Loucy (cell line): ENCODE results near the gene COL27A1.

ENCODE experiments used
- H2AFZ ChIP-seq: fragments of 200-600 bp; sonication (generic); 2 replicates; pipeline ENCODE4 v1.6.0; 2016; ENCODE audit warnings: antibody characterized with exemption, mild to moderate bottlenecking, low read length, moderate library complexity
- H3F3A ChIP-seq: fragments of 200-600 bp; 2 replicates; pipeline ENCODE4 v1.6.0; 2016; ENCODE audit warnings: antibody characterized with exemption, low read depth, mild to moderate bottlenecking
- H3K27me3 ChIP-seq: fragments of 200-600 bp; sonication (generic); 2 replicates; pipeline ENCODE4 v1.6.1; 2014; ENCODE audit warnings: low read length, mild to moderate bottlenecking; ENCODE audit not compliant: insufficient read depth, poor library complexity, severe bottlenecking
- H3K36me3 ChIP-seq: fragments of 200-600 bp; sonication (generic); 2 replicates; pipeline ENCODE4 v1.6.1; 2016; ENCODE audit warnings: low read length; ENCODE audit not compliant: insufficient read depth
- H3K4me1 ChIP-seq: fragments of 200-600 bp; sonication (generic); 2 replicates; pipeline ENCODE4 v1.5.1; 2014; ENCODE audit warnings: low read length, mild to moderate bottlenecking; ENCODE audit not compliant: insufficient read depth, poor library complexity, severe bottlenecking
- H3K4me2 ChIP-seq: fragments of 200-600 bp; sonication (generic); 2 replicates; pipeline ENCODE4 v1.6.0; 2014; ENCODE audit warnings: antibody characterized with exemption, low read length, low read depth, mild to moderate bottlenecking; ENCODE audit not compliant: poor library complexity, severe bottlenecking
- H3K4me3 ChIP-seq: fragments of 200-600 bp; sonication (generic); 2 replicates; pipeline ENCODE4 v1.5.1; 2014; ENCODE audit warnings: low read length, mild to moderate bottlenecking, mixed read lengths; ENCODE audit not compliant: poor library complexity, severe bottlenecking
- H3K79me2 ChIP-seq: fragments of 200-600 bp; sonication (generic); 2 replicates; pipeline ENCODE4 v1.6.1; 2014; ENCODE audit warnings: low read length; ENCODE audit not compliant: insufficient read depth
- H3K9ac ChIP-seq: fragments of 200-600 bp; sonication (generic); 2 replicates; pipeline ENCODE4 v1.6.0; 2014; ENCODE audit warnings: mild to moderate bottlenecking, low read depth, low read length, moderate library complexity; ENCODE audit not compliant: poor library complexity, severe bottlenecking
- H3K9me2 ChIP-seq: fragments of 200-600 bp; sonication (generic); replicated peaks from 2 replicates; pipeline ENCODE4 v1.6.1; 2016; ENCODE audit warnings: low read depth, low read length, mixed read lengths
- H3K9me3 ChIP-seq: fragments of 200-600 bp; sonication (generic); 2 replicates; pipeline ENCODE4 v1.6.1; 2014; ENCODE audit warnings: mild to moderate bottlenecking, antibody characterized with exemption, low read length, low read depth; ENCODE audit not compliant: insufficient read depth
- H4K20me1 ChIP-seq: fragments of 200-600 bp; sonication (generic); 2 replicates; pipeline ENCODE4 v1.6.0; 2014; ENCODE audit warnings: antibody characterized with exemption, low read length, mild to moderate bottlenecking; ENCODE audit not compliant: insufficient read depth, poor library complexity, severe bottlenecking
- EZH2phosphoT487 ChIP-seq: fragments of 200-600 bp; IDR thresholded peaks from 2 replicates; pipeline ENCODE4 v1.6.1; 2018; ENCODE audit warnings: antibody characterized with exemption, mild to moderate bottlenecking, moderate library complexity, borderline replicate concordance
- TF ChIP-seq, protein P1 (sequence below): fragments of 200-600 bp; sonication (generic); conservative IDR thresholded peaks from 2 replicates; pipeline ENCODE4 v1.5.1; 2014; ENCODE audit warnings: mild to moderate bottlenecking, antibody characterized with exemption, low read length

Gene COL27A1

DNA sequence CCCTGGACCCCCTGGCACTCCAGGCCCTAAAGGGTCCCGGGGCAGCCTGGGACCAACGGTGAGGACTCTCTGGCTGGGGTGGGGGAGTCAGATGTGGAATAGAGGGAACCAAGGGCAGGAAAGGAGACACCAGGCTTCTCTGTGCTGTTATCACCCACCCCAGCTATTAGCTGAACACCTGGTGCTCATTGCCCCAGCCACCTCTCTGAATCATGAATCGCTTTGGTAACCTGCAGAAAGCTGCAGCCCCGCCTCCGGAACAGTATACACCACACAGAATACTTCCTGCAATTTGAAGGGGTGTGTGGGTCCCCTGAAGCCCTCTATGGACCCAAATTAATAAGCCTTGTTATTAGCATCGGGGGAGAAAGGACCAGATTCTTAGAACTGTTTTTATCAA, 127.2 kb downstream of the COL27A1 start:
- no peaks in the 10 kb centered on the region for H3K9me2 ChIP-seq
- H2AFZ ChIP-seq: no peak overlapping the region
- H3K79me2 ChIP-seq: no peaks in the 10 kb centered on the region
- H4K20me1 ChIP-seq: no peaks in the 10 kb centered on the region
- no peak overlapping the region for H3K4me2 ChIP-seq
- no peaks in the 10 kb centered on the region for H3K4me1 ChIP-seq
- no peaks in the 10 kb centered on the region for H3K9me3 ChIP-seq
- no peaks in the 10 kb centered on the region for H3K27me3 ChIP-seq
- no peak overlapping the region for H3K9ac ChIP-seq
- no peaks in the 10 kb centered on the region for H3K36me3 ChIP-seq
- no peak for TF ChIP-seq EZH2phosphoT487
- TF ChIP-seq, protein P1, sequence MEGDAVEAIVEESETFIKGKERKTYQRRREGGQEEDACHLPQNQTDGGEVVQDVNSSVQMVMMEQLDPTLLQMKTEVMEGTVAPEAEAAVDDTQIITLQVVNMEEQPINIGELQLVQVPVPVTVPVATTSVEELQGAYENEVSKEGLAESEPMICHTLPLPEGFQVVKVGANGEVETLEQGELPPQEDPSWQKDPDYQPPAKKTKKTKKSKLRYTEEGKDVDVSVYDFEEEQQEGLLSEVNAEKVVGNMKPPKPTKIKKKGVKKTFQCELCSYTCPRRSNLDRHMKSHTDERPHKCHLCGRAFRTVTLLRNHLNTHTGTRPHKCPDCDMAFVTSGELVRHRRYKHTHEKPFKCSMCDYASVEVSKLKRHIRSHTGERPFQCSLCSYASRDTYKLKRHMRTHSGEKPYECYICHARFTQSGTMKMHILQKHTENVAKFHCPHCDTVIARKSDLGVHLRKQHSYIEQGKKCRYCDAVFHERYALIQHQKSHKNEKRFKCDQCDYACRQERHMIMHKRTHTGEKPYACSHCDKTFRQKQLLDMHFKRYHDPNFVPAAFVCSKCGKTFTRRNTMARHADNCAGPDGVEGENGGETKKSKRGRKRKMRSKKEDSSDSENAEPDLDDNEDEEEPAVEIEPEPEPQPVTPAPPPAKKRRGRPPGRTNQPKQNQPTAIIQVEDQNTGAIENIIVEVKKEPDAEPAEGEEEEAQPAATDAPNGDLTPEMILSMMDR: no peak
- H3F3A ChIP-seq: no peaks in the 10 kb centered on the region
- no peak overlapping the region for H3K4me3 ChIP-seq

DNA sequence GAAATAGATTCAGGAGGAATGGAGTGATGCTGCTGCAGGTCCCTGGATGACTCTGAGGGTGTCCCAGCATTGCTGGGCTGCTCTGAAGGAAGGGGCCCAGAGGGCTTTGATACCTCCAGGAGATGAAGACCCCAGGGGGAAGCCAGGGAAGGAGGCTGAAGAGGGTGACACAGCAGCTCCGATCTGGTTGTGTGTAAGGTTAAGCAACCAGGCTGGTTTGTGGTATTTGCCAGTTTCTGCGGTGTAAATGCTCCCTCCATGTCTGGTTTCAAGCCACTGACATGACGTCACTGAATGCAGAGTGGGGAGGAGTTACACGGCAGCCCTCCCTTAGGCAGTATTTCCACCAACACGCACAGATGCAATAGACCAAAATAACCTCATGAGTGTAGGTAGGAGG, 127.6 kb downstream of the COL27A1 start:
- no peaks in the 10 kb centered on the region for H3K4me1 ChIP-seq
- H3K79me2 ChIP-seq: no peaks in the 10 kb centered on the region
- H3K36me3 ChIP-seq: no peaks in the 10 kb centered on the region
- no peak overlapping the region for H3K4me2 ChIP-seq
- H2AFZ ChIP-seq: no peak overlapping the region
- H3K9me2 ChIP-seq: no peaks in the 10 kb centered on the region
- H3K9ac ChIP-seq: no peak overlapping the region
- H3K9me3 ChIP-seq: no peaks in the 10 kb centered on the region
- H4K20me1 ChIP-seq: no peaks in the 10 kb centered on the region
- no peak overlapping the region for H3K4me3 ChIP-seq
- H3K27me3 ChIP-seq: no peaks in the 10 kb centered on the region
- H3F3A ChIP-seq: no peaks in the 10 kb centered on the region
- TF ChIP-seq EZH2phosphoT487: no peak
- TF ChIP-seq, protein P1: no peak

DNA sequence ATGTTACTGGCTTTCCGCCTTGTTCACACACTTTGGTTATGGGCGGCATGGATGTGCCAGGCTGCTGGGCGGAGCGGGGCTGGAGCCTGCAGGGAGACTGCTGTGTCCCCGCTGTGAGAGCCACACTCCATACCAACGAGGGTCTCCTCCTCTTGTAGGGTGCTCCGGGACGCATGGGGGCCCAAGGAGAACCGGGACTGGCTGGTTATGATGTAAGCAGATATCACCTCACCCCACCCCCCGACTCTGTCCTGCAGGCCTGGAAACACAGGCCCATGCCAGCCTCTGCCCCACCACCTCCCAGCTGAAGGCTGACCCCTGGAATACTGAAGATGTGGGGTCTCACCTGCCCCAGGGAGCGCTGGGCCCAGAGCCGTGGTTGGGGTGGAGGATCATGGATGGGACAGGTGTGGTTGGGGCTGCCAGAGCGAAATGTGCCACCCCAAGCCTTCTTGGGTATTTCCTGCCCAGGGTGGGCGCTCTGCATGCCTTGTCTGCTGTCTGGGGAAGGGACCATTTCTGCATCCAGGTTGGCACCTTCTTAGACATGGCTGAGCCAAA, 128.3 kb downstream of the COL27A1 start:
- H3F3A ChIP-seq: no peaks in the 10 kb centered on the region
- H3K79me2 ChIP-seq: no peaks in the 10 kb centered on the region
- no peak overlapping the region for H3K9ac ChIP-seq
- no peaks in the 10 kb centered on the region for H3K4me1 ChIP-seq
- H3K4me3 ChIP-seq: no peak overlapping the region
- H4K20me1 ChIP-seq: no peaks in the 10 kb centered on the region
- no peak overlapping the region for H3K4me2 ChIP-seq
- H3K9me3 ChIP-seq: no peaks in the 10 kb centered on the region
- H3K36me3 ChIP-seq: no peaks in the 10 kb centered on the region
- H3K9me2 ChIP-seq: no peaks in the 10 kb centered on the region
- H2AFZ ChIP-seq: no peak overlapping the region
- TF ChIP-seq, protein P1: no peak
- no peak for TF ChIP-seq EZH2phosphoT487
- no peaks in the 10 kb centered on the region for H3K27me3 ChIP-seq
